ENCODE data around the gene POMT2.

POMT2 gene

GRCh38 chr14:77267937-77268699 lies 52.6 kb downstream of the POMT2 start:
- DNase-seq (ENCODE audit: low read depth) = no peak

DNA sequence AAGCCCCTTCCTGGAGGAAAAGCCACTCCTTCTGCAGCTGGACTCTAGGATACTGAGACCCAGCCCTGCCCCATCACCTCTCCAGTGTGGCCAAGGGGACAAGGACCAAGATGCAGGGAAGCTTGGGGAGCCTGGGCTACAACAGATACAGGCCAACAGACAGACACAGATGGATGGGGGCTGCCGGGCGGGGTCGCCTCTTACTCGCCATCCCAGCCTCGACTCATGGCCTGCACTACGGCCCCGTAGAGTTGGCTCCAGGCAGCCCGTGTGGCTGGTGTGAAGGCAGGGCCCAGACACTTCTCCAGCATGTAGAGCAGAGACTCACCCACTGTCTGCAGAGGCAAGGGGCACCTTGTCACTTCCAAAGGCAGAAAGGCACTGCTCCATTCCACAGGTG lies 54.3 kb downstream of the POMT2 start:
- DNase-seq (ENCODE audit: low read depth) = no peak

GRCh38 chr14:77265561-77266335 lies 54.9 kb downstream of the POMT2 start:
- no peak for DNase-seq (ENCODE audit: low read depth)

- no peak for DNase-seq (ENCODE audit: low read depth)
Observed at GRCh38 chr14:77265187-77265515, 55.5 kb downstream of the POMT2 start.

DNA sequence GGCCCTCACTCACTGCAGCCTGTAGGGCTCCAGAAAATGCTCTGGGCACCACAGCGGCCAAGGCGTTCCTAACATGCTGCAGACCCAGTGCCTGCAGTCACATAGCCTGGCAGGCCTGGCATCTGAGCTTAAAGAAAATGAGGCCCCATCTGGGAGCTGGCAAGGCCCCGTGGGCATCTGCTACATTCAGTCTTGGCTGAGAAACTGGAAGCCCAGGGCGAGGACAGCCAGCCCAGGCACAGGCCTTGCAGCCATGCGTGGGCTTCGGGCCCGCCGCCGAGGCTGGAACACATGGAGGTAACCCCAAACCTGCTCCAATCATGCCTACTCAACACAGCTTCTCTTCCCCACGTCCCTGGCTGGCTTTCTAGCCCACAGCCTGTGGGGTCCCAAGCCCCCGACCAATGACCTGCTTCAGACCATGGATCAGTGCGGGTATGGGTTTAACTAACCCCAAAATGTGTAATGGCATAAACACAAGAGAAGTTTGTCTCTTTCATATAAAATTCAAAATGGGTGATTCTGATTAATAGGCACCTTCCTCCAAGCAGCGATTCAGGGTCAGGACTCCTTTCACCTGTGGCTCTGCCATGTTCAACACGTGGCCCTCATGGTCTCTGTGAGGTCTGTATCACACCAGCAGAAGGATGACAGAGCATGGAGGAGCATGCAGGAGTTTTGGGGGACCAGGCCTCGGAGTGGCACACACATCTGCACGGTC lies 56.1 kb downstream of the POMT2 start:
- DNase-seq (ENCODE audit: low read depth) = no peak

DNA sequence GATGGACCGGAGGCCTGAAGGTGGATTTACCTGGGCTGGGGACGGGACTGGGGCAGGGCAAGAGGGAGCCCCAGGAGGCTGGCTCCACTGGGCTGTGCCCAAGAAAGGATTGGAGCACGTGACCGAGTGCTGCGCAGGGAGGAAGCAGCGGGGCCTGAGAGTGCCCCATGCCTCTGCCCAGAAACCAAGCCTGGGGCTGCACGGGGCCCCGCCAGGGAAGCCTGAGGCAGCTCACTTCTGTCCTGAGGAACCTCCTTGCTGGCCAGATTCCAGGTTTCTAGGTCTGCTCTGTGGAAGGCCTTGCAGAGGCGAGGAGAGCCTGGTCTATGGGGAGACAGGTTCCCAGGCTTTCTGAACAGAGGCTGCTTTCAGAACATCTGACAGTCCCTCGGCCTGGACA lies 60.1 kb downstream of the POMT2 start:
- no peak for DNase-seq (ENCODE audit: low read depth)

DNA sequence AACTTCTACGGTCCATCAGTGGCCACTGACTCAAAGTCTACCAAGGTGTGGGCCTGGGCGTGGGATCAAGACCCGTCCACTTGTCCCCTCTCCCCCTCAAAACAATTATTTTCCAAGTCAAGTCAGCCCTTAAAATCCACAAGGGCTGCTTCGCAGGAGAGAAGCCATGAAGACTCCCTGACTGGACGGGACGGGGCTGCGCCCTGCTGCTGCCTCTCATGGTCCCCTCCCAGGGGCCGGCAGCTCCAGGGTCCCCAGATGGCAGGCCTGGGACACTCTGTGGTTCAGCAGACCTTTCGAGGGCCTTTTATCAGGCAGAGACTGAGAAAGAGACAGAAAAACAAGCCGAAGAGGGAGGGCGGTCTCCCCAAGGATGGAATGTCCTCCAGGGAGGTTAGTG lies 60.5 kb downstream of the POMT2 start:
- DNase-seq (ENCODE audit: low read depth) = no peak

DNA sequence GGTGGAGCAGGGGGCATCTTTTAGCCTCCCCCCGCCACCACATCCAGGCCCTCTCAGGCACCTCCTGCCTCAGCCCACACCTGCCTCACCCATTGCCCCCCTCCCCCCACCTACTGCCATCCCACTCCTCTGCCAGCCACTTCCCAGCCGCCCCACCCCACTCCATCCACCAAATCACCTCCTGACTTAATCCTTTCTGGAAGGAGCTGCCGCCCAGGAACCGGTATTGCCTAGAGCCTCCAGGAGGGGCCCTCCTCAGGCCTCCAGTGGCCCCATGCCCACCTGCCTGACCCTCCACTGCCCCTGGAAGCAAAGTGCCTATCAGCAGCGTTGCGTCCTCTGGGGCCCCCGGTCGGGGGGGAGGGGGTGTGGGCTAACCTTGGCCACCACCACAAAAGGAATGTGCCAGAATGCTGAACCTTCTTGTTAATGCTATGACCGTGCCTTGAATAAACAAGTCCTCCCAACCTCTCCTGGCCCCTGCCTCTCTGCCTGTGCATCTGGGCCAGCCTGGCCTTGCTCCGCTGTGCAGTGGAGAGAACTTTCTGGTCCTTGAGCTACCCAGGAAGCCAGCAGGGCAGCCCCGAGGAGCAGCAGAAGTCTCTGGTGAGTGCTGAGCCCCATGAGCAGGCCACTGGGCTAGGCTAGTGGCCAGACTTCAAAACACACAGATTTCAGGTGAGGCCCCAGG lies 61.5 kb downstream of the POMT2 start:
- no peak for DNase-seq (ENCODE audit: low read depth)

DNA sequence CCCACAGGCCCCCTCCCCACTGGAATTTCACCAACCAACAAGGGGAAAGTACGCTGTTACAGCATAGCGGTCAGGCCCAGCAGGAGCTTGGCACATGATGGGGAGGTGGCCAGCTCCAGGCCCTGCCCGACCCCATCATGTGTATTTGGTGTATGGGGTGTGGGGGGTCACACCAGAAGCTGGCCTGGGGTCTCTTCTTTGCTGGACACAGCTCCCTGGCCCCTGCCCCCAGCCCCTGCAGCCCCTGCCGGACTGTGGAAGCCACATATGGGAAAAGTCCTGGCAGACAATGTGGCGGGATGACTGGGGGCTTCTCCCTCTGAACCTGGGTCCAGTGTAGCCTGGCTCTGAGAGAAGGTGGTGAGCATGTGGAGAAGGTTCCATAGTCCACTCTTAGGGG lies 62.1 kb downstream of the POMT2 start:
- no peak for DNase-seq (ENCODE audit: low read depth)

DNA sequence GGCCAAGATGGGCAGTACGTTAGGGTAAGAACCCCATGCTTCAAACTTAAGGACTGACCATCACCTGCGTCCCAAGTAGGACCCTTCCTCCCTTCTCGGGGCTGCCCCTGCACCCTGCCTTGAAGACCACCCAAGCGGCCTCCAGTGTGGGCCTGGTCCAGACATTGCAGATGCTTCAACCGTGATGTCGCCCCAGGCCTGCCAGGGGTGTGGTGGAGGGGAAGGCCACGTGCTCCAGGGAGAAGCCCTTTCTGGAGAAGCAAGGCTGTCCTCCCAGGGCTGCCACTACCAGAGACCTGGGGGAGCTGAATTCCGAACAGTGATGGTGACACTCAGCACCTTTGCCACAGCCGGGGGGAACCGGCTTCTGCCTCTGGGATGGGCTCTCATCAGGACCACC lies 63.0 kb downstream of the POMT2 start:
- DNase-seq (ENCODE audit: low read depth) = no peak

DNA sequence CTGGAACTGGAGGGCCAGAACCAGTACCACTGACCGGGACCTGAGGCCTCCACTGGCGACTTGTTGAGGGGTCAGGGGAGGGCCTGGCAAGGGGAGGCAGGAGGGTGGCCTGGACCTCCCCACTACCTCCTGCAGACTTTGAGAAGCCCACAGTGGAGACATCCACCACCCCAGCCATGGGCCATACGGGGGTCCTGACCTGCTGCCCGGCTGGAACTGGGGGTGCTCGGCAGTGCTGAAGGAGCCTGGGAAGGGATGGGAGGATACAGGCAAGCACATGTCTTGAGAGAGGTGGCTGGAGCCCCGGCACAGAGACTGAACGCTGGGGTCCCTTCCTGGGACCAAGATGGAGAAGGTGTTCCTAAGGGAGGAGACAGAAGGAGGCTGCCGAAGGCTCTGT lies 64.0 kb downstream of the POMT2 start:
- DNase-seq (ENCODE audit: low read depth) = no peak

DNA sequence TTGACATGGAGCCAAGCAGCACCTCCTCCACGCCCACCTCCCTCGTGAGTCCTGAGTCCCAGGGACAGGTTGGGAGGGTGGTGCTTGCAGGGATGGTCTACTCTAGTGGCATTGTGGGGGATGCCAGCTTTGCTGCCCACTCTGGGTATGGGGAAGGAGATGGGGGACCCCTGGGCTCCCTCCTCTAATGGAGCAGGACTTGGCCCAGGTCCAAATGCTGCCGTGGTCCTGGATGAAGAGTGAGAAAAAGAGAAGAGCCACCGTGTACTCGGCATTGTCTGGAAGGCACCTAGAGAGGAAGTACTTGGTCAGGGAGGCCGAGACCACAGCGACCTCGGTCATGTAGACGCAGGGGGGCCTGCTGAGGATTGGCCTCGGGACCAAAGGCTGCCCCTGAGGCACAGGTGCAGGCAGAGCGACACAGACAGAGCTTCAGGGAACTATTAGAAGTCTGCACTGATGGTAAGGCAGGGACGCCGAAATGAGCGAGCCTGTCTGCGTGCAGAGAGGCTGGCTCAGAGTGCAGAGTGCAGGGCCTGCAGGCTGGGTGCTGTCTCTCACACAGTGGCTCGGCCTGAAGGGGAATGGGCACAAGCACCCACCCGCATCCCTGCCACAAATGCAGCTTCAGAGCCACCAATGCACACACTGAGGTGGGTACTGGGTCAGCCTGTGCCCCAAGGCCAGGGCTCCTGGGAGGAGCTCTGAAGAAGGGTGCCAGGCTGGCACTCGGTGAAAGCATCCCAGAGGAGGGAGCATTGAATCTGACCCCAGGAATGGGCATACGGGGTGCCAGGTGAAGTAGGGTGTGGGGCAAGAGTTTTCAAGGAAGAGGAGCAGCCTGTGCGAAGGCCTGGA lies 67.1 kb downstream of the POMT2 start:
- DNase-seq (ENCODE audit: low read depth) = no peak

DNA sequence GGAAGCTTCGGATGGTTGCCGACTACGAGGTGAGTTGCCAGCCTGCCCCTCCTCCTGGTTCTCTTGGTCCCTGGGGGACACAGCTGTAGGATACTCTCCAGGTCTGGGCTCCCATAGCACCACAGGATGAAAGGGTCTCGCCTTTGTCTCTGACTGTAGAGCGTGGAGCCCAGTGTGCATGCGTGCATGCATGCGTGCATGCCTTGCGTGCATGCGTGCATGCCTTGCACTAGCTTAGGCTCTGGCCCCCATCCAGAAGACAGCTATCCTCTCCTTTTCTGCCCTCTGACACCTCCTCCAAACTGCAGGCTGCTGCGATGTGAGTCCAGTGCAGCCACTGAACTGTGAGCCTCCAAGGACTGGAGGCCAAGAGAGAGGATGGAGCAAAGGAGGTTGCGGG lies 68.8 kb downstream of the POMT2 start:
- DNase-seq (ENCODE audit: low read depth) = no peak

- DNase-seq (ENCODE audit: low read depth) = no peak
Observed at GRCh38 chr14:77250927-77251326, 69.8 kb downstream of the POMT2 start.

GRCh38 chr14:77249286-77249685 lies 71.4 kb downstream of the POMT2 start:
- DNase-seq (ENCODE audit: low read depth) = no peak

DNA sequence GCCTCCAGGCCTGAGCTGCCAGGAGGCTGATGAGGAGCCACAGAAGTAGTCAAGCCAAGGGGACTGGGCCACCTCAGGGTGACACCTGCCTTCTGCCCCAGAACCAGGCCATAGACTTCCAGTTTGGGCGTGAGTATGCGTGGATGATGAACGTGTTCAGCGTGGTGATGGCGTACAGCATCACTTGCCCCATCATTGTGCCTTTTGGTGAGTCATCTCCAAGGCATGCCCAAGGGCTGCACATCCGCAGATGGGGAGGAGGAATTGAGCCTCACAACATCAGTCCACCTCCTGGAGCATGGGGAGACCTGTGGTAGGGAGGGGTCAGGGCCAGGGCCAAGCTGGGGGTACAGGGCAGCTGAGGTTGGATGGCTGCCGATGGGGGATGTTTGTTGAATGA lies 72.0 kb downstream of the POMT2 start:
- no peak for DNase-seq (ENCODE audit: low read depth)

GRCh38 chr14:77246784-77247183 lies 73.9 kb downstream of the POMT2 start:
- no peak for DNase-seq (ENCODE audit: low read depth)

- no peak for DNase-seq (ENCODE audit: low read depth)
Observed at GRCh38 chr14:77245820-77246219, 74.9 kb downstream of the POMT2 start.

GRCh38 chr14:77243853-77244252 lies 76.8 kb downstream of the POMT2 start:
- DNase-seq (ENCODE audit: low read depth) = no peak

GRCh38 chr14:77242752-77243151 lies 77.9 kb downstream of the POMT2 start:
- DNase-seq (ENCODE audit: low read depth) = no peak

- DNase-seq (ENCODE audit: low read depth) = no peak
Observed at GRCh38 chr14:77241955-77242354, 78.7 kb downstream of the POMT2 start.

Measured in activated T-cell treated with anti-CD3 and anti-CD28 coated beads for 24 hours (primary cell).